Mammary epithelial cell (primary cell): ENCODE data around the gene VCPKMT.

Experiments
- EZH2 ChIP-seq: IDR thresholded peaks from 2 replicates; pipeline ENCODE4 v1.6.1; 2012; ENCODE audit warnings: low read length, inconsistent platforms, borderline replicate concordance
- TF ChIP-seq, protein P1 (sequence below), 2 donors: IDR thresholded peaks in 1 of 2; conservative IDR thresholded peaks in 1 of 2; 2 replicates each; pipeline ENCODE4 v1.5.1; 2011 to 2012; ENCODE audit warnings: inconsistent platforms in 2 of 2, low read length in 2 of 2, mild to moderate bottlenecking in 2 of 2, control low read depth in 1 of 2, low read depth in 1 of 2; ENCODE audit not compliant: insufficient read depth in 1 of 2; ENCODE audit errors: extremely low read depth in 1 of 2

DNA sequence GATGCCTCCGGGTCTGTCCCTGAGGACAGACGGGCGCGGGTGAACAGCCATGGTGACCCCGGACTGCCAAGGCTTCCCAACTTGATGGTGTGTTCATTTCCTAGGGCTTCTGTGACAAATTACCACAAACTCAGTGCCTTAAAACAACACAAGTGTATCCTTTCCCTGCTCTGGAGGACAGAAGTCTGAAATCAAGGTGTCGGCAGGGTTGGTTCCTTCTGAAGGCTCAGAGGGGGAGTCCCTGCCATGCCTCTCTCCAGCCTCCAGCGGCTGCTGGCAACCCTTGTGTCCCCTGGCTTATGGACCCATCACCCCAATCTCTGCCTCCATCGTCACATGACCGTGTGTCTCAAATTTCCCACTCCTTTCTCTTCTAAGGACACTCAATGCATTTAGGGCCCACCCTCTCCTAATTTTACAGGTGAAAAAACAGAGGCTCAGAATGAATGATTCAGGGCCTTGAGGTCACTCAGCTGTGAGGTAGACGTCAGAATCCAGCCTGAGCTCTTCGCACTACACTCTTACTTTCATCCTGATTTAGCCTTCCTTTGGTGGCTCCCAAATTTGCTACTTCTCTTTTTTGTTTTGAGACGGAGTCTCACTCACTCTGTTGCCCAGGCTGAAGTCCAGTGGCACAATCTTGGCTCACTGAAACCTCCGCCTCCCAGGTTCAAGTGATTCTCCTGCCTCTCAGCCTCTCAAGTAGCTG, 45.4 kb downstream of the VCPKMT start:
- TF ChIP-seq, protein P1, sequence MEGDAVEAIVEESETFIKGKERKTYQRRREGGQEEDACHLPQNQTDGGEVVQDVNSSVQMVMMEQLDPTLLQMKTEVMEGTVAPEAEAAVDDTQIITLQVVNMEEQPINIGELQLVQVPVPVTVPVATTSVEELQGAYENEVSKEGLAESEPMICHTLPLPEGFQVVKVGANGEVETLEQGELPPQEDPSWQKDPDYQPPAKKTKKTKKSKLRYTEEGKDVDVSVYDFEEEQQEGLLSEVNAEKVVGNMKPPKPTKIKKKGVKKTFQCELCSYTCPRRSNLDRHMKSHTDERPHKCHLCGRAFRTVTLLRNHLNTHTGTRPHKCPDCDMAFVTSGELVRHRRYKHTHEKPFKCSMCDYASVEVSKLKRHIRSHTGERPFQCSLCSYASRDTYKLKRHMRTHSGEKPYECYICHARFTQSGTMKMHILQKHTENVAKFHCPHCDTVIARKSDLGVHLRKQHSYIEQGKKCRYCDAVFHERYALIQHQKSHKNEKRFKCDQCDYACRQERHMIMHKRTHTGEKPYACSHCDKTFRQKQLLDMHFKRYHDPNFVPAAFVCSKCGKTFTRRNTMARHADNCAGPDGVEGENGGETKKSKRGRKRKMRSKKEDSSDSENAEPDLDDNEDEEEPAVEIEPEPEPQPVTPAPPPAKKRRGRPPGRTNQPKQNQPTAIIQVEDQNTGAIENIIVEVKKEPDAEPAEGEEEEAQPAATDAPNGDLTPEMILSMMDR (conservative IDR thresholded peaks at IDR 0.05 in 1 of 2, IDR thresholded peaks at IDR 0.05 in 1 of 2; ENCODE audit: extremely low read depth in 1 of 2, insufficient read depth in 1 of 2, low read depth in 1 of 2, low read length in 2 of 2) = no peak
- TF ChIP-seq EZH2 = no peak
